GM10266 (cell line): ENCODE measurements around the gene MAN1C1.

Experiments
- DNase-seq: peaks from one replicate; pipeline ENCODE4 v3.0.0; 2012; ENCODE audit errors: extremely low spot score
- TF ChIP-seq, protein P1 (sequence below): IDR thresholded peaks from 2 replicates; pipeline ENCODE4 v1.5.1; 2012; ENCODE audit warnings: mild to moderate bottlenecking, low read depth; ENCODE audit not compliant: control insufficient read depth, insufficient read depth; ENCODE audit errors: missing control alignments

MAN1C1 gene

DNA sequence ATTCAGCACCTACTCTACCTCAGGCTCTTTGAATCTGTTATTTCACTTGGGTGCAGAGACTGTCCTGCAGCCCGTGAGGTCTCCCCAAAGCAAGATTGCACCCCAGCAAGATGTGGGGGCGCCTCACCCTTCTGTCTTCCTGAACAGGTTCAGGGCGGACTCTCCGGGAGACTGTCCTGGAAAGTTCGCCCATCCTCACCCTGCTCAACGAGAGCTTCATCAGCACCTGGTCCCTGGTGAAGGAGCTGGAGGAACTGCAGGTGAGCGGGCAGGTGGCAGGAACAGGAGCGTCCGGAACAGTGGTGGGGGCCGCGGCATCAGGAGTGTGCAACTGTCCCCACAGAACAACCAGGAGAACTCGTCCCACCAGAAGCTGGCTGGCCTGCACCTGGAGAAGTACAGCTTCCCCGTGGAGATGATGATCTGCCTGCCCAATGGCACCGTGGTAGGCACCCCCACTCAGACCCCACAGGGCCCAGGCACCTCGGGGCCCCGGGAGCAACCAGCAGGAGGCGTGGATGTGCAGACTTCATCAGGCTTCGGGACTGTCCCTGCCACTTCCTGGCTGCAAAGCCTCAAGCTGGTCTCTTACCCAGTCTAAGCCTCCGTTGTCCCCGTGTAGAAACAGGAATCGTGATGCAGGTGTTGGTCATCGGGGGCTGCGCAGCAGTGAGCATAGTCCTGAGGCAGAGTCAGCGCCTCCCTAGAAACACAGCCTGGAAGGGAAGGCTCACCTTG, 197.3 kb downstream of the MAN1C1 start:
- DNase-seq: no peak
- TF ChIP-seq, protein P1, sequence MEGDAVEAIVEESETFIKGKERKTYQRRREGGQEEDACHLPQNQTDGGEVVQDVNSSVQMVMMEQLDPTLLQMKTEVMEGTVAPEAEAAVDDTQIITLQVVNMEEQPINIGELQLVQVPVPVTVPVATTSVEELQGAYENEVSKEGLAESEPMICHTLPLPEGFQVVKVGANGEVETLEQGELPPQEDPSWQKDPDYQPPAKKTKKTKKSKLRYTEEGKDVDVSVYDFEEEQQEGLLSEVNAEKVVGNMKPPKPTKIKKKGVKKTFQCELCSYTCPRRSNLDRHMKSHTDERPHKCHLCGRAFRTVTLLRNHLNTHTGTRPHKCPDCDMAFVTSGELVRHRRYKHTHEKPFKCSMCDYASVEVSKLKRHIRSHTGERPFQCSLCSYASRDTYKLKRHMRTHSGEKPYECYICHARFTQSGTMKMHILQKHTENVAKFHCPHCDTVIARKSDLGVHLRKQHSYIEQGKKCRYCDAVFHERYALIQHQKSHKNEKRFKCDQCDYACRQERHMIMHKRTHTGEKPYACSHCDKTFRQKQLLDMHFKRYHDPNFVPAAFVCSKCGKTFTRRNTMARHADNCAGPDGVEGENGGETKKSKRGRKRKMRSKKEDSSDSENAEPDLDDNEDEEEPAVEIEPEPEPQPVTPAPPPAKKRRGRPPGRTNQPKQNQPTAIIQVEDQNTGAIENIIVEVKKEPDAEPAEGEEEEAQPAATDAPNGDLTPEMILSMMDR: peak; percentile 18

DNA sequence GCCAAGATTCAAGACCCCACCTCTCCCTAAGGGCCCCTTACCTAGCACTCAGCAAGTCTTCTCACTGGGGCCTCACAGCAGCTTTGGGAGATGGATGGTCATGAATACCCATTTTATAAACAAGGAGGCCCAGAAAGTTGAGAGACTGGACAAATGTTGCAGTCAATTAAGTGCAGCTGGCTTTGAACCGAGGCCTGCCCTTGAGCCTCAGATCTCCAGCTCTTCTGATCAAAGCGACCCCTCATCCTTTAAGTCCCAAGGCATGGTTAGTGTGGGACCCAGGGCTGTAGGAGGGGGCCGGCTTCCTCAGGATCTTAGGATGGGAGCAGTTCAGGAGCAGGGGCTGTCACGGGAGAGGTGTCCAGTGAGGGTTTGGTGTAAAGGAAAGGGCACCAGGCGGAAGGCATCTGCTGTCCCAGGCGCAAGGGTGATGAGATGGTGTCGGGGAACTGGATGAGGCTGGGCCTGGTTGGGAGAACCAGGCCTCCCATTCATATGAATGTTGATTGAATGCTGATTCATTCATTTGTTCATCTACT, 198.0 kb downstream of the MAN1C1 start:
- TF ChIP-seq, protein P1: no peak
- DNase-seq: no peak

- TF ChIP-seq, protein P1: no peak
- DNase-seq: no peak
Observed at GRCh38 chr1:25815208-25816111, 198.9 kb downstream of the MAN1C1 start.

DNA sequence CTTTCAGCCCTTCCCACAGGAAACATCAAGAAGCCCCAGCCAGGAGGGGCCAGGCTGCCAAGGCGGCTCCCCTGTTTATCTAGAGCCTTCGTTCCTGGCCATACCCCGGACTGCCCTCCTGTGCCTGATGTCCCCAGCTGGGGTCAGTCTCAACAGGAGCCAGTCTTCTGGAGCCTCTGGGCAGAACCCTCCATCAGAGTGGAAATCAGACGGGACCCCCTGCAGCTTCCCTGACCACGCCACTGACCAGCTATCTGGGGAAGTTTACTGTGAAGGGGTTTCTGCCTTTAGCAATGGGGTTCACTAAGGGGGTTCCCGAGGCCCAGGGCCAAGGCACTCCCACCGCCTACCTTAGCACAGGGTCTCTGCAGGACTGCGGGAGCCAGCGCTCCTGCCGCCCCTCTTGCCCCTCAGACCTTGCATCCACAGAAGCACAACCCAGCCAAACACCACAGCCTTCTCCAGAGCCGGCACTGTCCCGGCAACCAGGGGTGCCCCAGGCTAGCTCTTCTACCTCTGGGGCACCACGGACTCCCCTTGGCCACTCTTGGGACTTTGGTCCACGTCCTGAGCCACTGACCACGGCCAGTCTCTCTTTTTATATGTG, 199.6 kb downstream of the MAN1C1 start:
- TF ChIP-seq, protein P1: no peak
- DNase-seq: no peak

- TF ChIP-seq, protein P1: no peak
- no peak for DNase-seq
Observed at GRCh38 chr1:25817840-25818501, 201.4 kb downstream of the MAN1C1 start.

- TF ChIP-seq, protein P1: no peak
- no peak for DNase-seq
Observed at GRCh38 chr1:25818569-25818968, 202.0 kb downstream of the MAN1C1 start.
